ENCODE data around the gene DNASE1L3. TPM values are rescaled to one million over a fixed set of nuclear protein-coding genes. Genes with fewer than 3 reads are reported as not detected.
A peak's percentile ranks its signal among the peaks of the same experiment; 100 is the strongest.

DNASE1L3 gene
- total and polyA plus RNA-seq, 2 of the 13 experiments (the other 11 are each of a cell fraction or from before 2014, with no cell fraction given): 0.86 to 1.7 TPM

DNA sequence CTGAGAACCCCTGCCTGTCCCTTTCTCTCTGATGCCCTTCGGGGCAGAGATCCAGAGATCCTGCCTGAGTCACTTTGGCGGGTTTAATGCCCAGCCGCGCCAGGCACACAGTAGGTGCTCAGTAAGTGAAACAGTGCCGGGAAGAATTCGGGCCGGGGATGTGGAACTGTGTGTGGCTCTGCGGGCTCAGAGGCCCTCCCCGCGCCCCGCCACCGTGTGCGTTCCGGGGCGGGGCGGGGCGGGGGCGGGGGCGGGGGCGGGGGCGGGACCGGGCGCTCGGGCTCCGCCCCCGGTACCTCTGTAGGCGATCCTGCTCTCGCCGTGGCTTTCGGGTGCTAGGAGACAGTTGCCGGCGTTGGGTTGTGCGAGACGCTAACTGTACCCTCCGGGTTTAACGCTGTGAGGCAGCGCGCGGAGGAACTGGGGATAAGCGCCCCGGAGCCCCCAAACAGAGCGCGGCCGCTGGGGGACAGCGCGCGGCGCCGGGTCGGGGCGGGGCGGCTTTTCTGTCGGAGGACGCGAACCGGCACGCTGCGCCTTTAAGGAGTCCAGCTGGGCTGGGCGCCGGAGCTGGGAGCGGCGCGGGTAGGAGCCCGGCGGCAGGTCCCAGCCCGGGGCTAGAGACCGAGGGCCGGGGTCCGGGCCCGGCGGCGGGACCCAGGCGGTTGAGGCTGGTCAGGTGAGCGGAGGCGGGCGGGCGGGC, 26.6 kb upstream of the DNASE1L3 start, which contains the start of gene ABHD6 (continued):
- no peak for TF ChIP-seq MIER3 (CRISPR knock-in tag; IDR thresholded peaks at IDR 0.05; ENCODE audit: borderline replicate concordance)
- TF ChIP-seq, protein P1, sequence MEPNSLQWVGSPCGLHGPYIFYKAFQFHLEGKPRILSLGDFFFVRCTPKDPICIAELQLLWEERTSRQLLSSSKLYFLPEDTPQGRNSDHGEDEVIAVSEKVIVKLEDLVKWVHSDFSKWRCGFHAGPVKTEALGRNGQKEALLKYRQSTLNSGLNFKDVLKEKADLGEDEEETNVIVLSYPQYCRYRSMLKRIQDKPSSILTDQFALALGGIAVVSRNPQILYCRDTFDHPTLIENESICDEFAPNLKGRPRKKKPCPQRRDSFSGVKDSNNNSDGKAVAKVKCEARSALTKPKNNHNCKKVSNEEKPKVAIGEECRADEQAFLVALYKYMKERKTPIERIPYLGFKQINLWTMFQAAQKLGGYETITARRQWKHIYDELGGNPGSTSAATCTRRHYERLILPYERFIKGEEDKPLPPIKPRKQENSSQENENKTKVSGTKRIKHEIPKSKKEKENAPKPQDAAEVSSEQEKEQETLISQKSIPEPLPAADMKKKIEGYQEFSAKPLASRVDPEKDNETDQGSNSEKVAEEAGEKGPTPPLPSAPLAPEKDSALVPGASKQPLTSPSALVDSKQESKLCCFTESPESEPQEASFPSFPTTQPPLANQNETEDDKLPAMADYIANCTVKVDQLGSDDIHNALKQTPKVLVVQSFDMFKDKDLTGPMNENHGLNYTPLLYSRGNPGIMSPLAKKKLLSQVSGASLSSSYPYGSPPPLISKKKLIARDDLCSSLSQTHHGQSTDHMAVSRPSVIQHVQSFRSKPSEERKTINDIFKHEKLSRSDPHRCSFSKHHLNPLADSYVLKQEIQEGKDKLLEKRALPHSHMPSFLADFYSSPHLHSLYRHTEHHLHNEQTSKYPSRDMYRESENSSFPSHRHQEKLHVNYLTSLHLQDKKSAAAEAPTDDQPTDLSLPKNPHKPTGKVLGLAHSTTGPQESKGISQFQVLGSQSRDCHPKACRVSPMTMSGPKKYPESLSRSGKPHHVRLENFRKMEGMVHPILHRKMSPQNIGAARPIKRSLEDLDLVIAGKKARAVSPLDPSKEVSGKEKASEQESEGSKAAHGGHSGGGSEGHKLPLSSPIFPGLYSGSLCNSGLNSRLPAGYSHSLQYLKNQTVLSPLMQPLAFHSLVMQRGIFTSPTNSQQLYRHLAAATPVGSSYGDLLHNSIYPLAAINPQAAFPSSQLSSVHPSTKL (CRISPR knock-in tag; IDR thresholded peaks at IDR 0.05): no peak; the same call in 1 of the 2 replicates
- TF ChIP-seq, protein P2, sequence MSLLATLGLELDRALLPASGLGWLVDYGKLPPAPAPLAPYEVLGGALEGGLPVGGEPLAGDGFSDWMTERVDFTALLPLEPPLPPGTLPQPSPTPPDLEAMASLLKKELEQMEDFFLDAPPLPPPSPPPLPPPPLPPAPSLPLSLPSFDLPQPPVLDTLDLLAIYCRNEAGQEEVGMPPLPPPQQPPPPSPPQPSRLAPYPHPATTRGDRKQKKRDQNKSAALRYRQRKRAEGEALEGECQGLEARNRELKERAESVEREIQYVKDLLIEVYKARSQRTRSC (CRISPR knock-in tag; IDR thresholded peaks at IDR 0.05; ENCODE audit: low read depth): no peak
- peak; percentile 55; the same call in 1 of the 2 replicates for TF ChIP-seq ERF (CRISPR knock-in tag; IDR thresholded peaks at IDR 0.05)
- no peak for TF ChIP-seq MATR3 (CRISPR knock-in tag; IDR thresholded peaks at IDR 0.05)
- TF ChIP-seq, protein P3, sequence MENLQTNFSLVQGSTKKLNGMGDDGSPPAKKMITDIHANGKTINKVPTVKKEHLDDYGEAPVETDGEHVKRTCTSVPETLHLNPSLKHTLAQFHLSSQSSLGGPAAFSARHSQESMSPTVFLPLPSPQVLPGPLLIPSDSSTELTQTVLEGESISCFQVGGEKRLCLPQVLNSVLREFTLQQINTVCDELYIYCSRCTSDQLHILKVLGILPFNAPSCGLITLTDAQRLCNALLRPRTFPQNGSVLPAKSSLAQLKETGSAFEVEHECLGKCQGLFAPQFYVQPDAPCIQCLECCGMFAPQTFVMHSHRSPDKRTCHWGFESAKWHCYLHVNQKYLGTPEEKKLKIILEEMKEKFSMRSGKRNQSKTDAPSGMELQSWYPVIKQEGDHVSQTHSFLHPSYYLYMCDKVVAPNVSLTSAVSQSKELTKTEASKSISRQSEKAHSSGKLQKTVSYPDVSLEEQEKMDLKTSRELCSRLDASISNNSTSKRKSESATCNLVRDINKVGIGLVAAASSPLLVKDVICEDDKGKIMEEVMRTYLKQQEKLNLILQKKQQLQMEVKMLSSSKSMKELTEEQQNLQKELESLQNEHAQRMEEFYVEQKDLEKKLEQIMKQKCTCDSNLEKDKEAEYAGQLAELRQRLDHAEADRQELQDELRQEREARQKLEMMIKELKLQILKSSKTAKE (CRISPR knock-in tag; IDR thresholded peaks at IDR 0.05; ENCODE audit: borderline replicate concordance): no peak
- TF ChIP-seq TP53 (CRISPR knock-in tag; conservative IDR thresholded peaks at IDR 0.05): no peak
- TF ChIP-seq, protein P4, sequence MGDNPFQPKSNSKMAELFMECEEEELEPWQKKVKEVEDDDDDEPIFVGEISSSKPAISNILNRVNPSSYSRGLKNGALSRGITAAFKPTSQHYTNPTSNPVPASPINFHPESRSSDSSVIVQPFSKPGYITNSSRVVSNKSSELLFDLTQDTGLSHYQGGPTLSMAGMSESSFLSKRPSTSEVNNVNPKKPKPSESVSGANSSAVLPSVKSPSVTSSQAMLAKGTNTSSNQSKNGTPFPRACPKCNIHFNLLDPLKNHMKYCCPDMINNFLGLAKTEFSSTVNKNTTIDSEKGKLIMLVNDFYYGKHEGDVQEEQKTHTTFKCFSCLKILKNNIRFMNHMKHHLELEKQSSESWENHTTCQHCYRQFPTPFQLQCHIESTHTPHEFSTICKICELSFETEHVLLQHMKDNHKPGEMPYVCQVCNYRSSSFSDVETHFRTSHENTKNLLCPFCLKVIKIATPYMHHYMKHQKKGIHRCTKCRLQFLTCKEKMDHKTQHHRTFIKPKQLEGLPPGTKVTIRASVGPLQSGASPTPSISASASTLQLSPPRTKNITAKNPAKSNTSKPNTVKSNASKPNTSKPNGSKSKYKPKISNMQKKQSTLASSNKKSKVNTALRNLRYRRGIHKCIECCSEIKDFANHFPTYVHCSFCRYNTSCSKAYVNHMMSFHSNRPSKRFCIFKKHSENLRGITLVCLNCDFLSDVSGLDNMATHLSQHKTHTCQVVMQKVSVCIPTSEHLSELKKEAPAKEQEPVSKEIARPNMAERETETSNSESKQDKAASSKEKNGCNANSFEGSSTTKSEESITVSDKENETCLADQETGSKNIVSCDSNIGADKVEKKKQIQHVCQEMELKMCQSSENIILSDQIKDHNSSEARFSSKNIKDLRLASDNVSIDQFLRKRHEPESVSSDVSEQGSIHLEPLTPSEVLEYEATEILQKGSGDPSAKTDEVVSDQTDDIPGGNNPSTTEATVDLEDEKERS (CRISPR knock-in tag; IDR thresholded peaks at IDR 0.05): no peak
- TF ChIP-seq GFI1 (CRISPR knock-in tag; IDR thresholded peaks at IDR 0.05; ENCODE audit: borderline replicate concordance): no peak
- no peak for TF ChIP-seq MAF1 (CRISPR knock-in tag; IDR thresholded peaks at IDR 0.05; ENCODE audit: borderline replicate concordance)
- TF ChIP-seq, protein P5, sequence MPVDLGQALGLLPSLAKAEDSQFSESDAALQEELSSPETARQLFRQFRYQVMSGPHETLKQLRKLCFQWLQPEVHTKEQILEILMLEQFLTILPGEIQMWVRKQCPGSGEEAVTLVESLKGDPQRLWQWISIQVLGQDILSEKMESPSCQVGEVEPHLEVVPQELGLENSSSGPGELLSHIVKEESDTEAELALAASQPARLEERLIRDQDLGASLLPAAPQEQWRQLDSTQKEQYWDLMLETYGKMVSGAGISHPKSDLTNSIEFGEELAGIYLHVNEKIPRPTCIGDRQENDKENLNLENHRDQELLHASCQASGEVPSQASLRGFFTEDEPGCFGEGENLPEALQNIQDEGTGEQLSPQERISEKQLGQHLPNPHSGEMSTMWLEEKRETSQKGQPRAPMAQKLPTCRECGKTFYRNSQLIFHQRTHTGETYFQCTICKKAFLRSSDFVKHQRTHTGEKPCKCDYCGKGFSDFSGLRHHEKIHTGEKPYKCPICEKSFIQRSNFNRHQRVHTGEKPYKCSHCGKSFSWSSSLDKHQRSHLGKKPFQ (CRISPR knock-in tag; IDR thresholded peaks at IDR 0.05; ENCODE audit: insufficient replicate concordance): no peak
- TF ChIP-seq, protein P6, sequence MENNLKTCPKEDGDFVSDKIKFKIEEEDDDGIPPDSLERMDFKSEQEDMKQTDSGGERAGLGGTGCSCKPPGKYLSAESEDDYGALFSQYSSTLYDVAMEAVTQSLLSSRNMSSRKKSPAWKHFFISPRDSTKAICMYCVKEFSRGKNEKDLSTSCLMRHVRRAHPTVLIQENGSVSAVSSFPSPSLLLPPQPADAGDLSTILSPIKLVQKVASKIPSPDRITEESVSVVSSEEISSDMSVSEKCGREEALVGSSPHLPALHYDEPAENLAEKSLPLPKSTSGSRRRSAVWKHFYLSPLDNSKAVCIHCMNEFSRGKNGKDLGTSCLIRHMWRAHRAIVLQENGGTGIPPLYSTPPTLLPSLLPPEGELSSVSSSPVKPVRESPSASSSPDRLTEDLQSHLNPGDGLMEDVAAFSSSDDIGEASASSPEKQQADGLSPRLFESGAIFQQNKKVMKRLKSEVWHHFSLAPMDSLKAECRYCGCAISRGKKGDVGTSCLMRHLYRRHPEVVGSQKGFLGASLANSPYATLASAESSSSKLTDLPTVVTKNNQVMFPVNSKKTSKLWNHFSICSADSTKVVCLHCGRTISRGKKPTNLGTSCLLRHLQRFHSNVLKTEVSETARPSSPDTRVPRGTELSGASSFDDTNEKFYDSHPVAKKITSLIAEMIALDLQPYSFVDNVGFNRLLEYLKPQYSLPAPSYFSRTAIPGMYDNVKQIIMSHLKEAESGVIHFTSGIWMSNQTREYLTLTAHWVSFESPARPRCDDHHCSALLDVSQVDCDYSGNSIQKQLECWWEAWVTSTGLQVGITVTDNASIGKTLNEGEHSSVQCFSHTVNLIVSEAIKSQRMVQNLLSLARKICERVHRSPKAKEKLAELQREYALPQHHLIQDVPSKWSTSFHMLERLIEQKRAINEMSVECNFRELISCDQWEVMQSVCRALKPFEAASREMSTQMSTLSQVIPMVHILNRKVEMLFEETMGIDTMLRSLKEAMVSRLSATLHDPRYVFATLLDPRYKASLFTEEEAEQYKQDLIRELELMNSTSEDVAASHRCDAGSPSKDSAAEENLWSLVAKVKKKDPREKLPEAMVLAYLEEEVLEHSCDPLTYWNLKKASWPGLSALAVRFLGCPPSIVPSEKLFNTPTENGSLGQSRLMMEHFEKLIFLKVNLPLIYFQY (CRISPR knock-in tag; IDR thresholded peaks at IDR 0.05; ENCODE audit: borderline replicate concordance): 0 out of 2 replicates have a peak, but pooled peaks have one; percentile 20
